Body of pancreas (tissue), 4 donors: ENCODE data around the gene ARHGAP9. TPM values are rescaled to one million over a fixed set of nuclear protein-coding genes. Genes with fewer than 3 reads are reported as not detected.

Source experiments
- ATAC-seq: fragments of 150-250 bp; one replicate; pipeline ENCODE4 v1.9.1; 2016
- DNase-seq, 4 donors: peaks; one replicate each; pipeline ENCODE4 v3.0.0-alpha.2; 2019
- H3K27ac ChIP-seq, 4 donors: fragments of 200-600 bp; sonication (generic); 1 replicate in 3 of 4; 2 replicates in 1 of 4; pipeline versions ENCODE4 v1.5.1 to v1.6.1; 2016 to 2019; ENCODE audit warnings: mild to moderate bottlenecking in 1 of 4, mixed read lengths in 1 of 4, moderate library complexity in 1 of 4
- H3K27me3 ChIP-seq, 2 donors: fragments of 200-600 bp; sonication (generic); one replicate each; pipeline ENCODE4 v1.6.0; 2016; ENCODE audit warnings: mild to moderate bottlenecking in 1 of 2
- H3K36me3 ChIP-seq, 2 donors: fragments of 200-600 bp; sonication (generic); replicated peaks in 1 of 2; 2 replicates each; pipeline ENCODE4 v1.5.1; 2016; ENCODE audit warnings: low read depth in 2 of 2; ENCODE audit not compliant: insufficient read depth in 1 of 2
- H3K4me1 ChIP-seq: fragments of 200-600 bp; sonication (generic); one replicate; pipeline ENCODE4 v1.6.0; 2016
- H3K4me3 ChIP-seq, 2 donors: fragments of 200-600 bp; sonication (generic); 1 replicate in 1 of 2; 2 replicates in 1 of 2; pipeline ENCODE4 v1.5.1; 2016 to 2019
- H3K9me3 ChIP-seq, 3 donors: fragments of 200-600 bp; sonication (generic); 1 replicate in 2 of 3; 2 replicates in 1 of 3; pipeline ENCODE4 v1.5.1; 2016
- CTCF ChIP-seq, 7 experiments: fragments of 450-650 bp in 4 of 7; fragments of 200-600 bp in 3 of 7; sonication (generic) in 3 of 7; IDR thresholded peaks; one replicate each; pipeline ENCODE4 v1.5.1; 2016 to 2019; ENCODE audit warnings: antibody characterized with exemption in 7 of 7
- POLR2A ChIP-seq, 3 donors: fragments of 450-650 bp; IDR thresholded peaks; one replicate each; pipeline ENCODE4 v1.6.1; 2016; ENCODE audit warnings: antibody characterized with exemption in 3 of 3, mild to moderate bottlenecking in 2 of 3
- WGBS, 2 donors: methylation state at CpG; one replicate each; pipeline ENCODE4 v1.1.5; 2017; 5-methylcytosine and 5-hydroxymethylcytosine counted together
- intact Hi-C: fragments of 100-400 bp; cut with DNase I; formaldehyde crosslinking; loops from one replicate; pipeline ENCODE4 v1.15.1; 2023
- total RNA-seq, 2 donors: library from RNA; depleted of rRNA; stranded (reverse); fragments of >200 nt; gene quantifications; one replicate each; pipeline ENCODE4 v1.1.0, GENCODE V29; 2016

ARHGAP9 gene
- total RNA-seq, 2 donors from 2014 or later: 18.9 TPM; not detected in 1

- H3K4me1 ChIP-seq: peaks cover 15% of the 10 kb centered on the region
- H3K27me3 ChIP-seq: no peaks in the 10 kb centered on the region
- H3K9me3 ChIP-seq: no peaks in the 10 kb centered on the region
- peaks cover 9 to 18% of the 10 kb centered on the region in 2 donors for H3K36me3 ChIP-seq
- intact Hi-C loops: no loop called here
- H3K4me3 ChIP-seq: peak overlapping the region; percentile 96 to 98
- peak overlapping the region; percentile 65 to 82 (median 72) for H3K27ac ChIP-seq
- TF ChIP-seq CTCF (IDR thresholded peaks at IDR 0.05): no peak
- DNase-seq (no peak), ATAC-seq (no peak)
- WGBS, 2 donors: 9% methylated on average over 11 of the region's 11 CpGs
Measured at GRCh38 chr12:57488402-57489156, 8.9 kb upstream of the ARHGAP9 start.

GRCh38 chr12:57487597-57488401, 8.1 kb upstream of the ARHGAP9 start, which contains the start of gene MARS1:
MARS1 (plus strand) TSS chr12:57488068; CDS start chr12:57488091, 23 bp downstream.
- peak within 1 kb of the TSS; percentile 65 to 82 (median 72) for H3K27ac ChIP-seq
- H3K36me3 ChIP-seq: peaks cover 9 to 17% of the 10 kb centered on the region in 2 donors
- 8 to 10% methylated on average over 46 to 47 of the region's 47 CpGs for WGBS, 2 donors
- H3K4me1 ChIP-seq: peaks cover 15% of the 10 kb centered on the region
- H3K27me3 ChIP-seq: no peaks in the 10 kb centered on the region
- ATAC-seq (peak; percentile 100), DNase-seq (peak; percentile 94 to 98 (median 96))
- no peaks in the 10 kb centered on the region for H3K9me3 ChIP-seq
- intact Hi-C loops: no loop called here
- H3K4me3 ChIP-seq: peak within 1 kb of the TSS; percentile 96 to 98
- TF ChIP-seq CTCF (IDR thresholded peaks at IDR 0.05): peak in 2 of 7 experiments; percentile 16 to 37
- peak; percentile 10 to 71 (median 71) for TF ChIP-seq POLR2A (IDR thresholded peaks at IDR 0.05)

GRCh38 chr12:57487055-57487596, 7.5 kb upstream of the ARHGAP9 start:
- H3K27ac ChIP-seq: no peak overlapping the region
- intact Hi-C loops: no loop called here

GRCh38 chr12:57485695-57486094, 6.0 kb upstream of the ARHGAP9 start:
- intact Hi-C loops: no loop called here
- no peak overlapping the region for H3K4me3 ChIP-seq
- peaks cover 0 to 6% of the 10 kb centered on the region in 2 donors for H3K36me3 ChIP-seq
- no peak overlapping the region for H3K27ac ChIP-seq
- H3K9me3 ChIP-seq: no peaks in the 10 kb centered on the region
- no peak for ATAC-seq
- no peaks in the 10 kb centered on the region for H3K27me3 ChIP-seq
- no peak for DNase-seq
- no peak for TF ChIP-seq POLR2A (IDR thresholded peaks at IDR 0.05)
- no peak for TF ChIP-seq CTCF (IDR thresholded peaks at IDR 0.05)
- H3K4me1 ChIP-seq: peaks cover 15% of the 10 kb centered on the region

More at GRCh38 chr12:57487055-57487596, 7.5 kb upstream of the ARHGAP9 start:
- TF ChIP-seq CTCF (IDR thresholded peaks at IDR 0.05): no peak
- no peak for TF ChIP-seq POLR2A (IDR thresholded peaks at IDR 0.05)
- ATAC-seq (no peak), DNase-seq (no peak)
- H3K4me1 ChIP-seq: peaks cover 15% of the 10 kb centered on the region
- no peaks in the 10 kb centered on the region for H3K27me3 ChIP-seq
- WGBS, 2 donors: 76 to 81% methylated on average over 27 of the region's 27 CpGs
- peaks cover 9 to 16% of the 10 kb centered on the region in 2 donors for H3K36me3 ChIP-seq
- no peak overlapping the region for H3K4me3 ChIP-seq
- no peaks in the 10 kb centered on the region for H3K9me3 ChIP-seq
